GM19455 (cell line): ENCODE results near the gene NFIL3.
"Not testable (repeated sequence)": the region's sequence is repeated elsewhere in the genome, so short reads cannot be mapped to it uniquely, and the experiment has no call there.

Experiments
- ATAC-seq: cut with Tn5 transposase; IDR thresholded peaks from one replicate; pipeline ENCODE4 v1.9.1; 2021; ENCODE audit not compliant: unreplicated experiment

The NFIL3 gene

GRCh38 chr9:91423785-91424402 lies at the start of gene NFIL3:
NFIL3 (minus strand) TSS chr9:91423832; CDS start chr9:91410734, 13,098 bp downstream.
- ATAC-seq: peak; percentile 74

- ATAC-seq: not testable (repeated sequence)
These were observed 47.9 kb upstream of the NFIL3 start for GRCh38 chr9:91471524-91471923.

GRCh38 chr9:91465420-91465819 lies 41.8 kb upstream of the NFIL3 start:
- no peak for ATAC-seq

- no peak for ATAC-seq
These were observed 35.3 kb upstream of the NFIL3 start for GRCh38 chr9:91458906-91459305.

- no peak for ATAC-seq
These were observed 29.2 kb upstream of the NFIL3 start for GRCh38 chr9:91452844-91453243.

- ATAC-seq: no peak
These were observed 28.0 kb upstream of the NFIL3 start for GRCh38 chr9:91451431-91452270.

GRCh38 chr9:91445135-91445534 lies 21.5 kb upstream of the NFIL3 start:
- no peak for ATAC-seq

- no peak for ATAC-seq
These were observed 20.4 kb upstream of the NFIL3 start for GRCh38 chr9:91443994-91444392.

- no peak for ATAC-seq
These were observed 19.8 kb upstream of the NFIL3 start for GRCh38 chr9:91443321-91443993.

- ATAC-seq: no peak
These were observed 13.2 kb upstream of the NFIL3 start for GRCh38 chr9:91436841-91437240.

- ATAC-seq: no peak
These were observed 9.5 kb upstream of the NFIL3 start for GRCh38 chr9:91433180-91433579.

- no peak for ATAC-seq
These were observed 7.9 kb upstream of the NFIL3 start for GRCh38 chr9:91431485-91431884.

- no peak for ATAC-seq
These were observed 5.9 kb upstream of the NFIL3 start for GRCh38 chr9:91429501-91429900.

GRCh38 chr9:91428927-91429351 lies 5.3 kb upstream of the NFIL3 start:
- no peak for ATAC-seq

- no peak for ATAC-seq
These were observed 4.8 kb upstream of the NFIL3 start for GRCh38 chr9:91428436-91428835.

- no peak for ATAC-seq
These were observed 4.2 kb upstream of the NFIL3 start for GRCh38 chr9:91427873-91428272.

GRCh38 chr9:91426123-91426745 lies 2.6 kb upstream of the NFIL3 start:
- ATAC-seq: no peak

GRCh38 chr9:91425271-91425670 lies 1.6 kb upstream of the NFIL3 start:
- no peak for ATAC-seq

- peak; percentile 9 for ATAC-seq
These were observed 958 bp upstream of the NFIL3 start for GRCh38 chr9:91424403-91425176.
